Mucosa of descending colon (tissue), 3 donors: ENCODE data around the gene LMTK2. TPM values are rescaled to one million over a fixed set of nuclear protein-coding genes. Genes with fewer than 3 reads are reported as not detected.
A peak's percentile ranks its signal among the peaks of the same experiment; 100 is the strongest.

Experiments
- ATAC-seq: fragments of 200-7000 bp; cut with Tn5 transposase; one replicate; pipeline ENCODE4 v1.9.1; 2020; ENCODE audit warnings: mild to moderate bottlenecking, moderate library complexity
- DNase-seq, 3 donors: peaks; one replicate each; pipeline ENCODE4 v3.0.0-alpha.2; 2020
- H3K36me3 ChIP-seq: fragments of 200-600 bp; one replicate; pipeline ENCODE4 v1.8.0; 2021; ENCODE audit warnings: low read depth, mild to moderate bottlenecking
- H3K4me1 ChIP-seq: fragments of 200-600 bp; one replicate; pipeline ENCODE4 v1.8.0; 2021; ENCODE audit warnings: low read depth, mild to moderate bottlenecking
- H3K4me3 ChIP-seq: fragments of 200-600 bp; one replicate; pipeline ENCODE4 v1.8.0; 2021; ENCODE audit warnings: mild to moderate bottlenecking
- H3K9me3 ChIP-seq: fragments of 200-600 bp; one replicate; pipeline ENCODE4 v1.8.0; 2021; ENCODE audit warnings: mild to moderate bottlenecking
- CTCF ChIP-seq: fragments of 200-600 bp; IDR thresholded peaks from one replicate; pipeline ENCODE4 v1.8.0; 2022; ENCODE audit warnings: antibody characterized with exemption, mild to moderate bottlenecking
- intact Hi-C, 2 donors: fragments of 100-400 bp; cut with DNase I in 1 of 2; cut with micrococcal nuclease in 1 of 2; formaldehyde crosslinking; loops; one replicate each; pipeline versions ENCODE4 v1.11.0 to v1.11.1; 2022; cut with DNase I, micrococcal nuclease
- total RNA-seq, 3 donors: library from RNA; stranded (reverse); fragmentation: NEBNext Ultra II Directional in 2 of 3; extraction: Animal tissue kit (Norgen Biotek cat#: 25700) in 2 of 3; gene quantifications; one replicate each; pipeline versions ENCODE4 v1.2.1 to v1.2.4, GENCODE V29; 2021 to 2023
- donor health status: DM: no; HTN: no; CAD: no; lungs with moderate emphysema.
- donor health status: DM: no; HTN: no; CAD: no.
- donor health status: DM: no; HTN: yes; CAD: no.

The LMTK2 gene
- total RNA-seq, 3 donors from 2014 or later = 48.6 to 70.2 (median 52.9) TPM

GRCh38 chr7:98166668-98166970 lies 60.0 kb downstream of the LMTK2 start:
- no peaks in the 10 kb centered on the region for H3K9me3 ChIP-seq
- peaks cover 5% of the 10 kb centered on the region for H3K4me1 ChIP-seq
- DNase-seq (no peak), ATAC-seq (no peak)
- TF ChIP-seq CTCF = no peak
- intact Hi-C loops = loop anchor here (5.0 kb wide), 3 partner anchors 59 to 144 kb away; partner anchors contain the start of gene LMTK2 (in 1 of the 2)
- no peak overlapping the region for H3K4me3 ChIP-seq
- no peaks in the 10 kb centered on the region for H3K36me3 ChIP-seq

GRCh38 chr7:98167653-98168052 lies 61.0 kb downstream of the LMTK2 start:
- no peak for TF ChIP-seq CTCF
- intact Hi-C loops = loop anchor here (5.0 kb wide), 3 partner anchors 60 to 145 kb away; partner anchors contain the start of gene LMTK2 (in 1 of the 2)
- H3K4me3 ChIP-seq = no peak overlapping the region
- H3K9me3 ChIP-seq = no peaks in the 10 kb centered on the region
- ATAC-seq = no peak
- no peaks in the 10 kb centered on the region for H3K36me3 ChIP-seq
- peaks cover 5% of the 10 kb centered on the region for H3K4me1 ChIP-seq
- DNase-seq = no peak

GRCh38 chr7:98168181-98168903 lies 61.7 kb downstream of the LMTK2 start:
- DNase-seq = peak in 1 of 3 donors; percentile 84
- peak; percentile 77 for ATAC-seq
- no peak overlapping the region for H3K4me3 ChIP-seq
- TF ChIP-seq CTCF = peak; percentile 63
- no peaks in the 10 kb centered on the region for H3K9me3 ChIP-seq
- no peaks in the 10 kb centered on the region for H3K36me3 ChIP-seq
- H3K4me1 ChIP-seq = peaks cover 5% of the 10 kb centered on the region
- intact Hi-C loops = loop anchor here (5.0 kb wide), 3 partner anchors 61 to 146 kb away; partner anchors contain the start of gene LMTK2 (in 1 of the 2)

- intact Hi-C loops = loop anchor here (5.0 kb wide), 3 partner anchors 62 to 147 kb away; partner anchors contain the start of gene LMTK2 (in 1 of the 2)
- H3K36me3 ChIP-seq = no peaks in the 10 kb centered on the region
- DNase-seq = no peak
- no peak overlapping the region for H3K4me3 ChIP-seq
- peaks cover 5% of the 10 kb centered on the region for H3K4me1 ChIP-seq
- H3K9me3 ChIP-seq = no peaks in the 10 kb centered on the region
- peak; percentile 12 for TF ChIP-seq CTCF
- ATAC-seq = no peak
Measured at GRCh38 chr7:98168904-98169621, 62.4 kb downstream of the LMTK2 start.

GRCh38 chr7:98170966-98171365 lies 64.3 kb downstream of the LMTK2 start:
- Histone ChIP-seq H3K4me1 (peaks cover 5% of the 10 kb centered on the region), H3K9me3 (no peaks in the 10 kb centered on the region), H3K4me3 (no peak overlapping the region), H3K36me3 (no peaks in the 10 kb centered on the region)
- TF ChIP-seq CTCF = no peak
- DNase-seq (no peak), ATAC-seq (no peak)
- intact Hi-C loops = no loop called here
